Activated CD4-positive, alpha-beta T cell treated with anti-CD3 and anti-CD28 coated beads, Interleukin-2, amount 50 U/mL, for 4 hours (primary cell): Measurements from ENCODE around the gene TMEM238.

Experiments
- DNase-seq, 2 experiments: peaks; one replicate each; pipeline ENCODE4 v3.0.0-alpha.2; 2020

The TMEM238 gene

DNA sequence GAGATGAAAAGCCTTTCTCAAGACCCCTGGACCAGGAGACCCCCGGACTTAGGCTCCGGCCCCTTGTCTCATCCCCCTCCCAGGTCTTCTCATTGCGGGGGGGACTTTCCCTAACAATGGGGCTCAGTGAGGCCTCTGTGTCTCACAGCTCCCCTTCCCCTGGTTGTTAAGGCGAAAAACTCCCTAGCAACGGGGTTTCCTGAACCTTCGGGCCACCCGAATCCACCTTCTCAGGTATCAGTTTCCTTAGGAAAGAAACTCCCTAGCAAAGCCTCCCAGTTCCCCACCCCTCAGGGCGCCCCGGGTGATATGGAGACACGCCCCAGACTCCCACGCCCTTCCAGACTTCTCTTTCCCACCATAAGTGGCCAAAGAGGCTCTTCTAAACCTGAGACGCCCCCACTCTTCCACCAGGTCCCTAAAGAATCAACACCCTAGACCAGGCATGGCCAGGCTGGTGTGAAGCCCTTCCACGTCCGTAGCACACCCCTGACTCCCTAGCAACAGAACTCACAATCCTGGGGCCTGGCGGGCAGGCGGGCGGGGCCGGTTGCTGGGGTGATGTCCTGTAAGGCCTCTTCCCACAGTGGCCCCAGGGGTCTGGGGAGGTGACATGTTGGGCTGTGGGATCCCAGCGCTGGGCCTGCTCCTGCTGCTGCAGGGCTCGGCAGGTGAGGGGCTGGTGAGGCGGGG lies 7.7 kb downstream of the TMEM238 start, which contains the start of gene TMEM190:
TMEM190 (plus strand) TSS at position 586 of the 693 bp plus-strand sequence; CDS start at position 614, 28 bp downstream.
- no peak for DNase-seq

DNA sequence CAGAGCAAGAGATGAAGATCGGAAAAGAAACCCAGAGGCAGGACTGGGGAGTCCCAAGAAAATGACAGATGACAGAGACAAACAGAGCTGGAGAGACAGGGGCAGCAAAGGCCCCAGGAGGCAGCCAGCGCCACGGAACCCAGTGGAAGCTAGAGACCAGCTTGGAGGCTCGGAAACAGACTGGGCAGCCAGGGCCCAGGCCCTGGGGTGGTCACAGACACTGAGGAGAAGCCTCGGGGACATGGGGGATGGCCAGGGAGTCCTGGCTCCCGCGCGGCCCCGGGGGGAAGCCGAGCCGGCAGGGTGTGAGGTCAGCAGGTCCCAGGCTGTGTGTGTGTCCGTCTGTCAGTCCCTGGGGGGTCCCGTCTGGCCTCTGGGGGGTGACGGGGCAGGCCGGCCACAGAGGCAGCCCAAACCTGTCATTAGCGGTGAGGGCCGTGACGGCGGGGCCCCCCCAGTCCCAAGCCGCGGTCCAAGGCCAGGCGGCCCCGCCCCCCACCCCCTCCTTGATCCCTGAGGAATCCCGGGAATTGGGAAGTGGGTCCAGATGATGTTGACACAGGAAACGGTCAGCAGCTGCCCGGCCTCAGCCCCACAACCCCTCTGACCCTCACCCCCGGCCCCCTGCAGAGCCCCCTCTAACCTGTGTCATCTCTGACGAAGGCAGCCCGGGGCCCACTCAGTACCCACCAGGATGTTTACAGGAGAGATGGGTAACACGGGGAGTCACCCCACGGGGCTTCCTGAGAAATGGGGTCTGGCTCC lies 9.9 kb downstream of the TMEM238 start:
- DNase-seq: no peak

DNA sequence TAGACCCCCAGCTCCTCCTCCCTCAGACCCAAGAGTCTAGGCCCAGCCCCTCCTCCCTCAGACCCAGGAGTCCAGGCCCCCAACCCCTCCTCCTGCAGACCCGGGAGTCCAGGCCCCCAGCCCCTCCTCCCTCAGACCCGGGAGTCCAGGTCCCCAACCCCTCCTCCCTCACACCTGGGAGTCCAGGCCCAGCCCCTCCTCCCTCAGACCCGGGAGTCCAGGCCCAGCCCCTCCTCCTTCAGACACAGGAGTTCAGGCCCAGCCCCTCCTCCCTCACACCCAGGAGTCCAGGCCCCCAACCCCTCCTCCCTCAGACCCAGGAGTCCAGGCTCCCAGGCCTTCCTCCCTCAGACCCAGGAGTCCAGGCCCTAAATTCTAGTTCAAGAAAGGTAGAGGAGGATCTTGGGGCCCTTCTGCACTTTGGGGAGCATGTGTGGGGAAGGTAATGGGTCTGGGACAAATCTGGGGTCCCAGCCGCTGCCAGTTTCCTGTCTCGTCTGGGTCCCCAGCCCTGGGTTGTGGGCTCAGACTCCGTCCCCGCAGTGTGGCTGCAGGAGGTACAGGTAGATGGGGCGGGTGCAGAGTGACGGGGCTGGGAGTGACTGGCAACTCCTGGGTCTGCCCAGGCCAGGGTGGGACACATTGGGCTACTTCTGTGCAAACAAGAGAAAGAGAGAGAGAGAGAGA lies 10.6 kb downstream of the TMEM238 start:
- no peak for DNase-seq

DNA sequence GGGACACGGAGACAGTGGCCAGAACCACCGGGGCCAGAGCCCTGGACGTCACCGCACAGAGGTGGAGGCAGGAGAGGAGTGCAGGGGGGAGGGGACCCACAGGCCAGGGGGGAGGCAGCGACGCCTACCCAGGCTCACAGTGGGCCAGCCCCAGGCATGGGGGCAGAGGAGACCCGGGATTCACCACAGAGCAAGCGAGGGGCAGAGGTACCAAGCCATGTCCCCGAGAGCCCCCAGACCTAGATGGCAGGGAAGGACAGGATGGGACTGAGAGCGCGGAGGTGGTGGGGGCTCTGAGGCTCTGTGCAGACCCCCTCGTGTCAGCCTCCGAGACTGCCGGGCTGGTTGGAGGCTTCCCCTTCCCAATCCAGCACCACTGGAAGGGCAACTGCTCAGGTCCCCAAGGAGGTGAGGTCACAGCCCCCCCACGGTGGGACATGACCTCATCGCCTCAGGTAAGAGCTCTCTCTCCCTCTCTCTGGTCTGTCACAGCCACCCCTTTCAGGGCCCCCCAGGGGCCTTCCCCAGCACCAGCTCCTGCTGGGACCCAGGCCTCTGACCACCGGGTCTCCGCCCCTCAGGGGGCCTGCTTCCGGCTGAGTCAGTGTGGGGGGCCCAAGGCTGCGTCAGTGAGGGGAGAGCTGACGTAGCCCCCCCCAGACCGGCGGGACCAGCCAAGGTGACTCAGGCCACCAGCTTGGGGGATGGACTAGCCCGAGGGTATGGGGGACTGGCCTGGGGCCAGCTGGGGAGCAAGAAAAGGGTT lies 11.6 kb downstream of the TMEM238 start:
- no peak for DNase-seq

DNA sequence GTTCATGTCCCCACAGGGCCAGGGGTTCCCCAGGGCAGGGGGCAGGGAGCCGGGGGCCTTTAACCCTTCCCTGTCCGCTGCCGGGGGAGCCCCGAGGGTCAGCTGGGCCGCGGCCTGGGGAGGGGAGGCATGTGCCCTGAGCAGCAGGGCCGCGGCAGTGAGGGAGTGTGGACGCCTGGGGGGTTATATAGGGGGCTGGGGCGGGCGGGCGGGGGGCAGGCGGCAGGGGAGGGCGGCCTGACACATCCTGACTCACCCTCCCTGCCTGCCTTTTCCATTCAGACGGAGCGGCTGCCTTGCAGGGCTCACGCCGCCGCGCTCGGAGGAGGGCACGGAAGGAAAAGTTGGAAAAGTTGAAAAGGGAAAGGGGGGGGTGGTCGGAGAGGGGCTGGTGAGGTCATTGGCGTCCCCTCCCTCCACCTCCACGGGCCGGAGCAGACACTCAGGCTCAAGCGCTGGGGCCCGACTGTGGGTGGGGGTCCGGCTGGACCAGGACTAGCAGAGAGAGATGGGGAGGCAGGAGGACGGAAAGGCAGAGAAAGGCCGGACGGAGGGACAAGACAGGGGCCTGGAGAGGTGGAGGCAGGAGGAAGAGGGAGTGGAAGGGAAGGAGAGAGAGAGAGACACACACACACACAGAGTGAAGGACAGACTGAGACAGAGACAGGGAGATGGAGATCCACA lies 13.6 kb downstream of the TMEM238 start, which contains the start of gene IL11:
IL11 (minus strand) TSS at position 159 of the 684 bp plus-strand sequence; CDS start at position 6, 153 bp downstream.
- no peak for DNase-seq

DNA sequence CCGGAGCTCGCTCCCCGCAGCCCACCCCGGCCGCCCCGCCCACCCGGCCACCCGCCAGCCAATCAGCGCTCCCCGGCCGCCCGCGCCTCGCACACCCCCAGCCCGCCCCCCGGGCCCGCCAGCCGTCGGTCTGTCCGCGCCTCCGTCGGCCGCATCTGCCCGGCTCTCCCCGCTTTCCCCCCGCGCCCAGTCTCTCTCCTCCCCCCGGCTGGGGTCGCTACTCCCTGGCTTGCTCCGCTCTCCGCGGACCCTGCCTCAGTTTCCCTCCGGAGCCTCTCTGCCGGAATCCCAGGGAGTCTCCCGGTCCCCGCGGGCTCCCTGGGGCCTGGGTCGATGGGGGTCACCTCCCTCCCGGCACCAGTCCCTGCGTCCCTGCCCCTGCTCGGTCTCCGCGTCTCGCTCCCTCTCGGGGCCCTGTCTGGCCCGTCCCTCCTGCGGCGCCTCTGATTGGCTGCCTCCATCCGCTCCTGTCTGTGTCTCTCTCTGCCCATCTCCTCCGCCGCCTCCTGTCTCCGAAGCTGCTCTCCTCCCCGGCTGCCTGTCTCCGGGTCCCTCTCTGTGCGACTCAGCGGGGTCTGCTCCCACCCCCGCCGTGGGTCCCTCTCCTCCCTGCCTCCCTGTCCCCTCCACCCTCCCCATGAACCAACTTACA lies 14.3 kb downstream of the TMEM238 start:
- no peak for DNase-seq

DNA sequence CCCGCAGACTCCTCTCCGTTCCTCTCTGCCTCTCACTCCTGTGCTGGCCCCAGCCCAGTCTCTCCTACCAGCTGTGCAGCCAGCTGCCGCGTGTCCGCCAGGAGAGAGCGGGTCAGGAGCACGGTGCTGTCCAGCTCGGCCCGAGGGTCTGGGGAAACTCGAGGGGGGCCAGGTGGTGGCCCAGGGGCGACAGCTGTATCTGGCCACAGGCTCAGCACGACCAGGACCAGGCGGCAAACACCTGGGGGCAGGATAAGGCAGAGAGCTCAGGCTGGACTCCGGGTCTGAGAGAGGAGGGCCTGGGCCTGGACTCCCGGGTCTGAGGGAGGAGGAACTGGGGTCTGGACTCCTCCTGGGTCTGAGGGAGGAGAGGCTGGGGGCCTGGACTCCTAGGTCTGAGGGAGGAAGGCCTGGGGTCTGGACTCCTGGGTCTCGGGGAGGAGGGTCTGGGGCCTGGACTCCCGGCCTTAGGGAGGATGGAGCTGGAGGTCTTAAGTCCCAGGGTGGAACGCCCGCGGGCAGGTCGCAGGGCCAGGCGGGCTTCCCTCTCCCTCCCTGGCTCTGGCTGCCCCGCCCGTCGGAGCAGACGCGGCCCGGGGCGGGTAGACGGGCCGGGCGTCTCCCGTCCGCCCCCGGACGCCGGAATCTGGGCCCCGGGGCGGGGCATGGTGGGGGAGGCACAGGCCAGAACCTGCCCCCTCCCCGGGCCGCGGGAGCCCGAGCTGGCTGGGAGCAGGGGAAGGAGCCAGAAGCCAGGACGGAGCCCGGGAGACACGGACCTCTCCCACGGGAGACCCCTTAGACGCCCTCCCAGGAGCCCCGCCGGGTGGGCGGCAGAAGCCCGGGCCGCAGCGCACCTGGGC lies 15.2 kb downstream of the TMEM238 start:
- no peak for DNase-seq

DNA sequence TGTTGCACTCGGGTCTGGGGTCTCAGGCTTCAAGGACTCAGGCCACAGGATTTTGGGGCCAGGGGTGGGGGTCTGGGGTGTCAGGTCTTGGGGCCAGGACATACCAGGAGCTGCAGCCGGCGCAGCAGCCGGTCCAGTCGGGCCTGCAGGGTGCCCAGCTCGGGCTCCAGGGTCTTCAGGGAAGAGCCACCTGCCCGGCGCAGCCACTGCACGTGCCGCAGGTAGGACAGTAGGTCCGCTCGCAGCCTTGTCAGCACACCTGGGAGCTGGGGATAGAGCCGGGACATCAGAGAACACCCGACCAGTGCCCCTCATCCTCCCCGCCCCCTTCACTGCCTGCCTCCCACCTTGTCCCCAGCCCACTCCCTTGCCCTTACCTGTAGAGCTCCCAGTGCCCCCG lies 16.0 kb downstream of the TMEM238 start:
- DNase-seq: no peak

DNA sequence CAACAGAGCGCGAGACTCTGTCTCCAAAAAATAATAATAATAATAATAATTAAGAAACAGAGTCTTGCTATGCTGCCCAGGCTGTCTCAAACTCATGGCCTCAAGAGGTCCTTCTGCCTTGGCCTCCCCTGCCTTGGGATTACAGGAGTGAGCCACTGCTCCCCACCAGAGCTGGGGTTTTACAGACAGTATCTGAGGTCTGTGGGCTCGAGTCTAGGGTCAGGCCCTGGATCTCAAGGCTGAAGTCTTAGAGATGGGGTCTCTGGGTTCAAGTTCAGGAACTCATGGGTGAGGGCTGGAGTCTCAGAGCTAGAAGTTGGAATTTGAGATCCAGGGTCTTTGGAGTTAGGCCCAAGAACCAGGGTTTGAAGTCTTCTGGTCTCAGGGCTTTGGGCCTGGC lies 17.3 kb downstream of the TMEM238 start:
- no peak for DNase-seq

DNA sequence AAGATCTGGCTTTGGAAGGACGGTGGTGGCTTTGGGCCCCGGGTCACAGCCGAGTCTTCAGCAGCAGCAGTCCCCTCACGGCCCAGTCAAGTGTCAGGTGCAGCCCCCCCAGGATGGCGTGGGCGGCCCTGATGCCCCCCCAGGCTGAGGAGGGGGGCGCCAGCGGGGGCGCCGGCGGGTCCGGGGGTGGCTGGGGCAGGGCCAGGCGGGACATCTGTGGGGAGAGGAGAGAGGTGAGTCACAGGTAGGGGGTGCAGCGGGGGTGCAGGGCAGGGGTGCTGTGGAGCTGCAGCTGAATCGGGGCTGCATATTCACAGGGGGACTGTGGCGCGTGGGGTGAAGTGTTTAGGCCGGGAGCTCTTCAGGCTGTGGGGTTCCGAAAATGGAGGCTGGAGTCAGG lies 18.1 kb downstream of the TMEM238 start:
- no peak for DNase-seq

DNA sequence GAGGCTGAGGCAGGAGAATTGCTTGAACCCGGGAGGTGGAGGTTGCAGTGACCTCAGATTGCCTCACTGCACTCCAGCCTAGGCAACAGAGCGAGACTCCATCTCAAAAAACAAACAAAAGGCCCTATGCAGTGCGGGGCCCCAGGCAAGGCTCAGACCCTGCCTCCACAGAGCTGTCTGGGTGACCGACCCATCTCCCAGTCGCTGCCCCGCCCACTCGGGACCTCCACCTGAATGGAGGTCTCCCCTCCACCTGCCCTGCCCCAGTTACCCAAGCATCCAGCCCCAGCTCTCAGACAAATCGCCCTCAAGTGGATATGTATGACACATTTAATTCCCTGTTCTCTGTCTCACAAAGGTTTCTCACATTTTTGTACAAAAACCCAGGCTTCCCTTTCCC lies 18.8 kb downstream of the TMEM238 start:
- DNase-seq: no peak

DNA sequence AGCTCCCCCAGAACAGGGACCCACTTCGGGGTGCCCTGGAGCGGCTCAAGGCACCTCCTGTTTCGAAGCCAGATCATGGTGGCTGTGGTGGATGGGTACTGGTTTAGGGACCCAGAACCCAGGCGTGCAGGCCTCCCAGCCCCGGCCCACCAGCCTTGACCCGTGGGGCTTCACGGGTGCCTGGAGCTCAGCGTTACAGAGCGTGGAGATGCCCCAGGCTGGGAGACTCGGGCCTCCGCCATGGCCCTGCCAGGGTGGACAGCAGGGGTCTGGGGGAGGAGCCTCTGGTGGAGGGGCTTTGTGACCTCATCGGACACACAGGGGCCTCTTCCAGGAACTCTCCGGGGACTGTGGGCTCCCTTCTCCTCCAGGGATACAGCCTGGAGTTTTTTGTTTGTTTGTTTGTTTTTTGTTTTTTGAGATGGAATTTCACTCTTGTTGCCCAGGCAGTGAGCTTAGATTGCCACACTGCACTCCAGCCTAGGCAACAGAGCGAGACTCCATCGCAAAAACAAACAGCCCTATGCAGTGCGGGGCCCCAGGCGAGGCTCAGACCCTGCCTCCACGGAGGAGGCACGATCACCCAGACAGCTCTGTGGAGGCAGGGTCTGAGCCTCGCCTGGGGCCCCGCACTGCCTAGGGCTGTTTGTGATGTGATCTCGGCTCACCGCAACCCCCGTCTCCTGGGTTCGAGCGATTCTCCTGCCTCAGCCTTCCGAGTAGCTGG lies 20.9 kb downstream of the TMEM238 start, which contains the start of gene GARIN5B:
GARIN5B (minus strand) TSS at position 271 of the 727 bp plus-strand sequence; CDS start at position 77, 194 bp downstream.
- no peak for DNase-seq

DNA sequence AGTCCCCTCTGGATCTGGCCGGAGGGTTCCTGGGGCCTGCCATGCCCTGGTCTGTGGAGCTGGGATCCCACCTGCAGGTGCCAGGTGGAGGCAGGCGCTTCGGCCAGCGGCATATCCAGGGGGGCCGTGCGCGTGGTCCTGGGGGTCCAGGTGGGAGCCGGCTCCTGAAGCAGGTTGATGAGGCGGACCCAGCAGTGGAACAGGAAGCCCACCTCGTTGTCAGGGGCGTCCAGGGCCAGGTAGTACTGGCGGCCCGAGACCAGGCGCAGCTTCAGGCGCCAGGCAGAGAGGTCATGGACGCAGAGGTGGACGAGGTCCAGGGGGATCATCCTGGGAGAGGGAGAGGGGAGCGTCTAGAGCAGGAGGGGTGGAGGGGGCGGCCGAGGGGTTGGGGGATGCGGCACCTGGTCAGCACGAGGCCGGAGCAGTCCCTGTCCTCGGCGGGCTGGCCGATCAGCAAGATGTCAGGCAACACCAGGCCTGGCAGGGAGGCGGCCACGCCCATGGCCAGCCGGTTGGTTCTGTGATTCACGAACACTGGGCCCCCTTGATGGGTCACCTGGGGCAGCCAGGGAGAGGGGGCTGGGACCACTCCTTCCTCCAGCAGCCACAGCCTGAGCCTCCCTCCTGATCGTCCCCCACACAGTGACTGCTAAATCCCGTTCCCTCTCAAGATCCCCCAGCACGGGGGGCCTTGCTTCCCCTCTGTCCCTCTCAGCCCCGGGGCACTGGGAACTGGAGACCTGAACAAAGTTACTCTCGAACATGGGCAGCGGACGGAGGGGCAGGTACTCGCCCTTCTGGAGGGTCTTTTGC lies 21.7 kb downstream of the TMEM238 start:
- no peak for DNase-seq

DNA sequence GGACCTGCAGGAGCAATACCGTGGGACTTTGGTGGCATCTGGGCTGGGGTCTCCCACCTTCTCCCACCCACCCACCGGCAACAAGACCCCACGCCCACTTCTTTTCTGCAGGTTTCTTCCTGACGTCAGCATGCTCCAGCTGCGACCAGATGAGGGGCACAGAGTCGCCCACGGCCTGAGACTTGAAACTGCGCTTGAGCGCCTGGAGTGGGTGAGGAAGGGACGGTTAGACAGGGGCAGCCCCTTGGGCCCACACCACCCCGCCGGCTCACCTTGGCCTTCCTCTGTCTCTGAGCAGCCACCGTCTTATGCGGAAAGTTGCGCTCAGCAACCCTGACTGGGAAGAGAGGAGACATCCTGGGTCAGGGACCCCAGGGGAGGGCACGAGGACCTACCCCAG lies 23.2 kb downstream of the TMEM238 start:
- DNase-seq: no peak

DNA sequence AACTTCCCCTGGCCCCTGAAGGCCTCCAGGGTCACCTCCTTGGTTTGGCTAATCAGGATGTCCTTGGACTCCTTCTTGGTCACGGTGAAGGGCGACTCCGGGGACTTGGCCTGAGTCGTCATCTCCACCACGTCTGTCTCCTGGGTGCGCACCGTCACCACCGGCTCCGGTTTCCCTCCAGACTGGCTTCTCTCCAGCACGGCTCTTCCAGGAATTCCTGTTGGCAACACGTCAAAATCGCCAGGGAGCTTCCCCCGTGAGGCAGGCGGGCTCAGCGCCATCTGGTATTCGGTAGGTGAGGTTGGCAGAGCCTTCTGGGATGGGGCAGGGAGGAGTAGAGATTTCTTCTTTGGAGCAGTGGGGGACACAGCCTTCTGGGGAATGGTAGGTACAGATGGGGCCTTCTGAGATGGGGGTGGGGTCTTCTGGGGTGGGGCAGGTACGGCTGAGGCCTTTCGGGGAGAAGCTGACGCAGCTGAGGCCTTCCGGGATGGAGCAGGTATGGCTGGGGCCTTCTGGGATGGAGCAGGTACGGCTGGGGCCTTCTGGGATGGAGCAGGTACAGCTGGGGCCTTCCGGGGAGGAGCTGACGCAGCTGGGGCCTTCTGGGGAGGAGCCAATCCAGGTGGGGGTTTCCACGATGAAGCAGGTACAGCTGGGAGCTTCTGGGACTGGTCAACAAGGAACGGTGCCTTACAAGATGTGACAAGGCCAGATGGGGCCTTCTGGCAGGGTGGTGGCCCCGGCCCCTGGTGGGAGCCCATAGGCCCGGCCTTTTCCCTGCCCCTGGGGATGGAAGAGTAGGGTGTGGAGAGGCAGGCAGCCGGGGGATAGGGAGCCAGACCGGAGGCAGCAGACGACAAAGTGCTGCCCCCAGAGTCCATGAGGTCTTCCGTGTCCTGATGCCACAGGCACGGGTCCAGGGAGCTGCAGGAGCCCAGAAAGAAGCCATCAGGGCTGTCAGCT lies 24.9 kb downstream of the TMEM238 start:
- DNase-seq: no peak

DNA sequence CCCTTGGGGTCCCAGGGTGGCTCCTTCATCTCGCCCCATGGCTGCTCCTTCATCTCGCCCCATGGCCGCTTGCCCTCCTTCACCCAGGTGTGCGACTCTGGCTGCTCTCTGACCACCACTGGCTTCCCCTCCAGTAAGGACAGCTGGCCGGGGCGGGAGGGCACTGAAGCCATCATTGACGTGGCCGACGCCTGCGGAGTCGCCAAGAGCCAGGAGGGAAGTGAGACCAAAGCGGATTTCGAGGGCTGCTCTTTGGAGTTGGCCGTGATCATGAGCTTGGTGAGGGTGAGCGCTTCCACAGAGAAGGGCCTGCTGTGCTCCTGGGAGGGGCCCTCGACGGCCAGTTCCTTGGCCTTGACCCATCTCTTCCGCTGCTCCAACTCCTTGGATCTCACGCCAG lies 25.6 kb downstream of the TMEM238 start:
- DNase-seq: no peak

DNA sequence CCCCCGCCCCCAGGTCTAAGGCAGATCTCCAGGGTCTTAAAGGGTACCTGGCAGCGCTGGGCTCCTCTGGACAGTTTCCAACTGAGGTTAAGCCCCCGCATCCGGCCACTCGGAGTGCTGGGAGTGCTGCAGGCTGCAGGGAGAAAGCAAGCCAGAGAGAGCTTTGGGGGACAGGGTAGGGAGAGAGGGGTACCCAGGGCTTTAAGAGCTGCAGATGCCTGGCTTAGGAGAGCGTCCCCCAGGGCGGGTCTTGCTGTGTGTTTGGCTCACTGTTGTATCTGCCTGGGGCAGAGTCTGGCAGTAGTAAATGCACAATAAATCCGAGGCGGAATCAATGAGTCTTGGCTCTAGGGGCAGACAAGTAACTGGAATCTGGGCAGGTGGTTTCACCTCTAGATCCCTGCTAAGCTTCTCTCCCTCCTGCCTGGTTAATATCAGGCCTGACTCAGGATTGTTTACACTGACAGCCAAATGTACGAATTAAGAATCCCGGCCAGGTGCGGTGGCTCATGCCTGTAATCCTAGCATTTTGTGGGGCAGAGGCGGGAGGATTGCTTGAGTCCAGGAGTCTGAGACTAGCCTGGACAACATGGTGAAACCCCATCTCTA lies 28.8 kb downstream of the TMEM238 start:
- DNase-seq: no peak
